ENCODE measurements around the gene COL23A1.

Gene COL23A1

DNA sequence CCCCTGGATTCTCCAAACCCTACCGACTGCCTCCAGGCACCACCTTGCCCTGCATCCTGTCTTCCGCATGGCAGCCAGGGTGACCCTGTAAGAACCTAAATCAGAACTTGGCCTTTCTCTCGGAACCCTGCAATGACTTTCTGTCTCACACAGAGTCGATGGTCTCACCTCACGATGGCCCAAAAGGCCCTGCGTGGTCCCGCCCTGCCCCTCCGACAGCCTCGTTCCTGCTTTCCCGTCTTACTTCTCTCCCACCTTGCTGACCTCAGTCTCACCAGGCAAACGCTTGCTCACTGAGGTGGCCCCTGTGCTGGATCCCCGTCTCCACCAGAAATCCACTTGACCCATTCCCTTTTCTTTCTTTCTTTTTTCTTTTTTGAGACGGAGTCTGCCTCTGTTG lies 214.8 kb downstream of the COL23A1 start:
- TF ChIP-seq GATA2 (IDR thresholded peaks at IDR 0.05; ENCODE audit: low read depth, low read length) (no peak), GATA3 (IDR thresholded peaks at IDR 0.05; ENCODE audit: low read depth, low read length) (no peak)

GRCh38 chr5:178373711-178374110 lies 216.5 kb downstream of the COL23A1 start:
- TF ChIP-seq GATA3 (IDR thresholded peaks at IDR 0.05; ENCODE audit: low read depth, low read length) (no peak), GATA2 (IDR thresholded peaks at IDR 0.05; ENCODE audit: low read depth, low read length) (no peak)

- no peak for TF ChIP-seq GATA3 (IDR thresholded peaks at IDR 0.05; ENCODE audit: low read depth, low read length)
- no peak for TF ChIP-seq GATA2 (IDR thresholded peaks at IDR 0.05; ENCODE audit: low read depth, low read length)
Measured at GRCh38 chr5:178372142-178372571, 218.0 kb downstream of the COL23A1 start.

DNA sequence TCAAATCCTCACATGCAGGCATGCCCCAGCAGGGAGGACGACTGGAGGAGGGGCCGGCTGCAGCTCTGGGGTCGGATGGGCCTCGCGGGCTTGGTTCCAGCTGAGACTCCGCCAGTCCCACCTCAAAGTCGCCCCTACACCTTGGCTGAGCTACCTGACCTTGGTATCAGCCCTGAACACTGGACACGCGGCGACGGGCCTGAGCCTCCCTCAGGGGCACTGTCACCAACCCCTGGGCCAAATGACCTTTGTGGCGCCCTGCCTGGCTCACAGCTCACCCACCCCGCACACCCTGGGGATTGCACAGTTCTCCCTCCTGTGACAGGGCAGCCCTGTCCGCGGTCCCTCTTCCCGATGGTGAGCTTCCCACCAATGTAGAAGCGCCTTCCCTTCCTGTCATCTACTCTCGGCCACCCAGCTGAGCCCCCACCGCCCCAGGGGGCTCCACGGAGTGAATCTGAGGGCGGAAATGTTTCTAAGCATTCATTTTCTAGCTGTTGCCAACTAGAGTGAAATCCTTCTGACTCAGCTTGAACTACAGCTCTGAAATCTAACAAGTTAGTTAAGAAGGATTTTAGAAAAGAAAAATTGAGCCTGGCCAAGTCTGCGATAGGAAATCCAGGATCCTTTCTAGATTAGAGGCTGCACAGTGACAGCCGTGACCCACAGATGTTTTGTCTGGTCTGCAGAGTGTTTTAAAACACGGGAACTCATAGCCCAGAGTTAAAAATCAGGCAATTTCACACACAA lies 218.7 kb downstream of the COL23A1 start:
- TF ChIP-seq GATA3 (IDR thresholded peaks at IDR 0.05; ENCODE audit: low read depth, low read length) = no peak
- no peak for TF ChIP-seq GATA2 (IDR thresholded peaks at IDR 0.05; ENCODE audit: low read depth, low read length)

- TF ChIP-seq GATA2 (IDR thresholded peaks at IDR 0.05; ENCODE audit: low read depth, low read length) (no peak), GATA3 (IDR thresholded peaks at IDR 0.05; ENCODE audit: low read depth, low read length) (no peak)
Measured at GRCh38 chr5:178370102-178370501, 220.1 kb downstream of the COL23A1 start.

DNA sequence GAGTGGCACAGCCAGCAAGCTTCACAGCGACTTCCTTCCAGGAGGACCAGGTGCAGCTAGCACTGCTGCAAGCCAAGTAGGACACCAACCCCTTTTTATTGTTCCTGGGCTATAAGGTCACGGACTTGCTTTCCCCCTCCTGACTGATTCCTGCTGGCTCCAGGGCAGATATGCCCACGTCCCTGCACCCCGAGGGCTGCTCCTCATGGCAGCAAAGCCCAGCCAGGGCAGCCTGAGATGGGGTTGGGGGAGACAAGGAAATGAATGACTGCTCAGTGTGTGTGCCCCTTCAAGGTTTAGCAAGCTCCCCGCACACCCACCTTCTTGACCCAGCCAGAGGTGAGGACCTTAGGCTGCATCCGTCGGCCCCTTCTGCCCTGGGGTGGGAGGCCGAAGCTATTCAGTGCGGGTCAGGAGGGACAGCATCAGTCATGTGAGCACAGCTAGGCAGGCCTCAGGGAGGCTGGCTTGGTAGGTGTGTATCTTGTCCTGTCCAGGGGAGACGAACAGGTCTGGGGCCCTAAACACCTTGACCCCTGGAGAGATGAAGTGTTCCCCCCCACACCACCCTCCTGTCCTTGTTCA lies 221.4 kb downstream of the COL23A1 start:
- TF ChIP-seq GATA3 (IDR thresholded peaks at IDR 0.05; ENCODE audit: low read depth, low read length) (no peak), GATA2 (IDR thresholded peaks at IDR 0.05; ENCODE audit: low read depth, low read length) (no peak)

DNA sequence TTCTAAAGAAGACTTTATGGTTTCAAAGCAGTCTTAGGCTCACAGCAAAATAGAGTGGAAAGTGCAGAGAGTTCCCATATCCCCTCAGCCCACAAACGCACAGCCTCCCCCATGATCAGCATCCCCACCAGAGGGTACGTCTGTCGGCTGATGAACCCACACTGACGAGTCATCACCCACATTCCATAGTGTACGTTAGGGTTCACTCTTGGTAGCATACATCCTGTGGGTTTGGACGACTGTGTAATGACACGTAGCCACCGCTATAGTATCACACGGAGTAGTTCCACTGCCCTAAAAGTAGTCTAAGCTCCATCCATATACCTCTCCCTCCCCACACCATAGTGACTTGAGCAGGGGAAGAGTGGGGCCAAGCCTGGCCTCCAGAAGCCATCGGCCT lies 221.9 kb downstream of the COL23A1 start:
- TF ChIP-seq GATA3 (IDR thresholded peaks at IDR 0.05; ENCODE audit: low read depth, low read length) = no peak
- TF ChIP-seq GATA2 (IDR thresholded peaks at IDR 0.05; ENCODE audit: low read depth, low read length) = no peak

DNA sequence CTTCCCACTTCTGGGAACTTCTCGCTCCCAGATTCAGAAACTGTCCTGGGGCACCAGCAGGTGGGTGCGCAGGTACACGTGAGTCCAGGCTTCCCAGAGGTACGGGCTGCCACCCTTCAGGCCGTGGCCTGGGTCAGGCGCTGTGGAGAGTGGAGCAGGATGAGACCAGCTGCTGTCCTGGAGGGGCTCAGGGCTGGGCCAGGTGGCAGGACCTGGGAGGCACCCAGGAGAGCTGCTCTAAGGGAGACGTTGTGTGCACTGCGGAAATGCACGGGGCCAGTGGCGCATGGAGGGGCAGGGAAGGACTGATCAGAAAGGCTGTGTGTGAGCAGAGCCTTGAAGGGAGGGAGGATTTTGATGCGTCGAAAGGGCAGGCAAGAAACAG lies 222.5 kb downstream of the COL23A1 start:
- no peak for TF ChIP-seq GATA3 (IDR thresholded peaks at IDR 0.05; ENCODE audit: low read depth, low read length)
- no peak for TF ChIP-seq GATA2 (IDR thresholded peaks at IDR 0.05; ENCODE audit: low read depth, low read length)

- TF ChIP-seq GATA3 (IDR thresholded peaks at IDR 0.05; ENCODE audit: low read depth, low read length) (no peak), GATA2 (IDR thresholded peaks at IDR 0.05; ENCODE audit: low read depth, low read length) (no peak)
Measured at GRCh38 chr5:178366998-178367735, 223.0 kb downstream of the COL23A1 start.

DNA sequence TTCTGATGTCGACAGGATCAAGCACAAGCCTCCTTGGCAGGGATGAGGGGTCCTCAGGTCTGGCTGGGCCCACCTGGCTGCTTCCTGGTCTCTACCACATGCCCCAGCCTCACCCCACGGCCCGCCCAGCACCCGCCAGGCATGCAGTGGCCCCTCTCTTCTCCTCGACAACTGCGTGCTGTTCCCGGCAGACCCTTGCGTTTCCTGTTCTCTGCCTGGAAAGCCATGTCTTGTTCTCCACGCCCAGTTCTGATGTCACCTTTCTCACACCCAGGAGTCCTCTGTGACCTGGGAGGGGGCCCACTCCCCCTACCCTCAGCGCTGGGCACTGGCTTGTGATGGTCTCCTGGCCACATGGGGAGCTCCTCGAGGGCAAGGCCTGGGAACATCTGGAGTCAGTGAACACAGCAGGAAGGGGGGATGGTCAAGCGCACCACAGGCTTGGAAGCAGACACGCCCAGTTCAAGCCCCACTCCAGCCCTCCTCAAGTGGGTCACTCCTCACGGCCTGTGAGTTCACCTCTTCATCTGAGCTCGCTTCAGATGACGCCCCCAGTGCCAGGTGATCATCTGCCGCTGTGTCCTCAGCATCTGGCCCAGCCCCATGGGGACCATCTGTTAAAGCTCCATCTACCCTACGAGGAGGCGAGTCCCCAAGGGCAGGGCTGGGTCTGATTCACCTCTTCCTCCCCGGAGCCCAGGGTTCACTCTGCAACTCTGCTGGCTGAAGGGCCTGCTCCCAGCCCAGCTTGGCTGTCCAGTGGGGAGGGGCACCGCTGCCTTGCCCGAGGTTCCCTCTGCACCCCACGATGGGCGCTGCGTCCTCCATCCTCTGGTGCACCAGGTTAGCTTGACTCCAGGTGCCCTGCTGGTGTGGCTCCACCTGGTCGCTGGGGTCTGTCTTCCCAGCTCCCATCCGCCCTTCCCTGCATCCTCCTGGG lies 224.4 kb downstream of the COL23A1 start:
- TF ChIP-seq GATA3 (IDR thresholded peaks at IDR 0.05; ENCODE audit: low read depth, low read length) (no peak), GATA2 (IDR thresholded peaks at IDR 0.05; ENCODE audit: low read depth, low read length) (no peak)

DNA sequence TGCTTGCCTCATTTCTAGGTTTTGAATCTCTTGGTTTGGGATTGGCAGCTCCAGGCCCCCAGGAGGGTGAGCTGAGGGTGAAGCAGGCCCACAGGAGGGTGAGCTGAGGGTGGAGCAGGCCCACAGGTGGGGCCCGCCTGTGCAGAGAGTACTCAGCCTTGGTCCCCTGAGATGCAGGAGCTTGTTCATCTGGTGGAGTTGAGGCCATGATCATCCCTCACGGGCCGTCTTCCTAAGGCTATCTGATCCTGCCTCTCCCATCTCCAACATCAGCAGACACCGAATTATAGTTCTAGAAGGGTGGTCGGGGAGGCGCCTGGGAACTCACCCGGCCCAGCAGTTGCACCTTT lies 225.9 kb downstream of the COL23A1 start:
- TF ChIP-seq GATA2 (IDR thresholded peaks at IDR 0.05; ENCODE audit: low read depth, low read length) (0 out of 2 replicates have a peak, but pooled peaks have one; percentile 22), GATA3 (IDR thresholded peaks at IDR 0.05; ENCODE audit: low read depth, low read length) (no peak)

DNA sequence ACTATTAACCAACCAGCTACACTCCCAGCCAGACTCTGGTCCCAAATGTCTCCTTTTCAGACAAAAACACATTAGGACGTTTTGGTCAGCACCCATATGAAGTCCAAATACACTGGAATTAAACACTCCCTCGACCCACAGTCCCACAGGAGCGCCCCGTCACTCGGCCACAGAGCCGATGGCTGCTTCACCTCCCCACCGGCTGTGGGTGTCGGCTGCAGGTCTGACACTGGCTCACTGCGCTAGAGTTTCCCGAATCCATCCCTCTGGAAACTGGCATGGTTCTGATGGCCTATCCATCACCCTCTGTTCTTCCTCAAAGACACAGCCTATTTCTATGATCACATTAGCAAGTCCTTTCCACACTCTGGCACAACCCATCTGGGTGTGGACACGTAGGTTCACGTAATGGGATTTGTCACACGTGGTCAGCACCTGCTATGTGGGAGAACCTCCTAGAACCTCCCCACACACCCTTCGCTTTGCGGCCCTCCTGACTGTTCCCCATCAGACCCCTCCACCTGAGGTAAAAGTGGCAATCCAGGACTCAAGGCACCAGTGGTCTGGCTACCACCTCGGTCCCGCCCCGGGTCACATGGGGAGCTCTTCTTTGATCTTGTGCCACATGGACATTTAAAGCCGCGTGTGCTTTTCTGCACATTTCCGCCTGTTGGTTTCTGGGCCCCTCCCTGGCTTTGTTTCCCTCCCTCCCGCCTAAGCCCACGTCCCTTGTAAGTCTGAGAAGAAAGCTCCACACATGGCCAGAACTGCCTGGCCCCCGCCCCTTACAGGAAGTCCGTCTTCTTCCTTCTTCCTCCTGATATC lies 226.5 kb downstream of the COL23A1 start:
- TF ChIP-seq GATA3 (IDR thresholded peaks at IDR 0.05; ENCODE audit: low read depth, low read length) (no peak), GATA2 (IDR thresholded peaks at IDR 0.05; ENCODE audit: low read depth, low read length) (no peak)

Data from SH-SY5Y (cell line).